Fibroblast of villous mesenchyme (primary cell): Measurements from ENCODE around the gene ARHGAP28. TPM values are rescaled to one million over a fixed set of nuclear protein-coding genes. Genes with fewer than 3 reads are reported as not detected.

Experiments used
- DNase-seq: peaks from one replicate; pipeline ENCODE4 v3.0.0-alpha.2; 2010; ENCODE audit warnings: low read depth
- H3K4me3 ChIP-seq: 2 replicates; pipeline ENCODE4 v1.5.1; 2011; ENCODE audit warnings: low read depth, mild to moderate bottlenecking, low read length
- CTCF ChIP-seq: IDR thresholded peaks from 2 replicates; pipeline ENCODE4 v1.5.1; 2012; ENCODE audit warnings: low read depth, mild to moderate bottlenecking, low read length; ENCODE audit not compliant: insufficient read depth
- total RNA-seq: library from RNA; depleted of rRNA; stranded (reverse); fragments of >200 nt; gene quantifications from 2 replicates; pipeline ENCODE4 v1.2.3, GENCODE V29; 2012

The ARHGAP28 gene
- total RNA-seq, 1 donor = 6.0 TPM

- no peak overlapping the region for H3K4me3 ChIP-seq
- DNase-seq = no peak
- no peak for TF ChIP-seq CTCF
Observed at GRCh38 chr18:6886797-6887330, 157.3 kb downstream of the ARHGAP28 start.

- TF ChIP-seq CTCF = no peak
- no peak for DNase-seq
- no peak overlapping the region for H3K4me3 ChIP-seq
Observed at GRCh38 chr18:6891788-6892187, 162.3 kb downstream of the ARHGAP28 start.

GRCh38 chr18:6901286-6901926, 171.9 kb downstream of the ARHGAP28 start:
- no peak for DNase-seq
- H3K4me3 ChIP-seq = no peak overlapping the region
- no peak for TF ChIP-seq CTCF

GRCh38 chr18:6917072-6917471, 187.6 kb downstream of the ARHGAP28 start:
- TF ChIP-seq CTCF = no peak
- H3K4me3 ChIP-seq = no peak overlapping the region
- no peak for DNase-seq

GRCh38 chr18:6920099-6920955, 190.8 kb downstream of the ARHGAP28 start:
- no peak overlapping the region for H3K4me3 ChIP-seq
- DNase-seq = peak; percentile 64
- peak; percentile 92 for TF ChIP-seq CTCF

- DNase-seq = no peak
- H3K4me3 ChIP-seq = no peak overlapping the region
- no peak for TF ChIP-seq CTCF
Observed at GRCh38 chr18:6921571-6921970, 192.1 kb downstream of the ARHGAP28 start.
